MM.1S (cell line): Measurements from ENCODE around the gene XPC.

Experiments used
- CTCF ChIP-seq: fragments of 300-600 bp; sonication (generic); IDR thresholded peaks from 2 replicates; pipeline ENCODE4 v1.5.1; 2016; ENCODE audit warnings: antibody characterized with exemption, low read length, mixed read lengths
- EZH2 ChIP-seq: fragments of 300-600 bp; sonication (generic); optimal IDR thresholded peaks from 2 replicates; pipeline ENCODE3; 2017; ENCODE audit warnings: low read depth, mild to moderate bottlenecking, antibody characterized with exemption, low read length, mixed read lengths
- EZH2phosphoT487 ChIP-seq: fragments of 300-600 bp; sonication (generic); IDR thresholded peaks from 2 replicates; pipeline ENCODE4 v1.6.1; 2018; ENCODE audit warnings: antibody characterized with exemption, low read length

GRCh38 chr3:14143271-14144225 is 34.9 kb downstream of the XPC start:
- TF ChIP-seq EZH2 = no peak
- TF ChIP-seq CTCF = no peak
- no peak for TF ChIP-seq EZH2phosphoT487
